NCI-H510A (cell line): Measurements from ENCODE around the gene ZMIZ1.

ENCODE experiments used
- DNase-seq: peaks from one replicate; lab custom pipeline; 2025; lab: John Stamatoyannopoulos, UW

ZMIZ1 gene

GRCh38 chr10:79232864-79233263 lies 164.1 kb downstream of the ZMIZ1 start:
- no peak for DNase-seq

- no peak for DNase-seq
Observed at GRCh38 chr10:79234391-79235315, 165.9 kb downstream of the ZMIZ1 start.

- DNase-seq, result no peak
Observed at GRCh38 chr10:79235765-79236432, 167.1 kb downstream of the ZMIZ1 start.

- DNase-seq, result no peak
Observed at GRCh38 chr10:79236433-79236765, 167.6 kb downstream of the ZMIZ1 start.

GRCh38 chr10:79237454-79238157 lies 168.8 kb downstream of the ZMIZ1 start:
- DNase-seq, result no peak

- DNase-seq, result no peak
Observed at GRCh38 chr10:79238158-79238520, 169.4 kb downstream of the ZMIZ1 start.

- DNase-seq, result no peak
Observed at GRCh38 chr10:79238606-79239005, 169.8 kb downstream of the ZMIZ1 start.

GRCh38 chr10:79239275-79239779 lies 170.6 kb downstream of the ZMIZ1 start:
- DNase-seq, result no peak

GRCh38 chr10:79239924-79240581 lies 171.3 kb downstream of the ZMIZ1 start:
- no peak for DNase-seq

- DNase-seq, result no peak
Observed at GRCh38 chr10:79241629-79241989, 172.8 kb downstream of the ZMIZ1 start.

- no peak for DNase-seq
Observed at GRCh38 chr10:79241990-79242619, 173.3 kb downstream of the ZMIZ1 start.

- peak; percentile 86 for DNase-seq
Observed at GRCh38 chr10:79242620-79243152, 173.9 kb downstream of the ZMIZ1 start.

GRCh38 chr10:79243181-79244067 lies 174.7 kb downstream of the ZMIZ1 start:
- peak; percentile 43 for DNase-seq

- no peak for DNase-seq
Observed at GRCh38 chr10:79244068-79244442, 175.3 kb downstream of the ZMIZ1 start.

GRCh38 chr10:79244841-79245504 lies 176.2 kb downstream of the ZMIZ1 start:
- DNase-seq, result no peak

GRCh38 chr10:79245539-79246208 lies 176.9 kb downstream of the ZMIZ1 start:
- no peak for DNase-seq

- no peak for DNase-seq
Observed at GRCh38 chr10:79246209-79246581, 177.4 kb downstream of the ZMIZ1 start.

GRCh38 chr10:79246606-79247275 lies 178.0 kb downstream of the ZMIZ1 start:
- DNase-seq, result no peak
